Activated CD4-positive, alpha-beta T cell treated with anti-CD3 and anti-CD28 coated beads, Interleukin-2, Interleukin-4, amounts not matched to agents 100 ng/mL and 50 ng/mL, durations not matched to agents 16 hours and 8 hours (primary cell): ENCODE measurements around the gene TLK1.

Experiments used
- DNase-seq: peaks from one replicate; pipeline ENCODE4 v3.0.0-alpha.2; 2020; ENCODE audit warnings: low spot score

TLK1 gene

DNA sequence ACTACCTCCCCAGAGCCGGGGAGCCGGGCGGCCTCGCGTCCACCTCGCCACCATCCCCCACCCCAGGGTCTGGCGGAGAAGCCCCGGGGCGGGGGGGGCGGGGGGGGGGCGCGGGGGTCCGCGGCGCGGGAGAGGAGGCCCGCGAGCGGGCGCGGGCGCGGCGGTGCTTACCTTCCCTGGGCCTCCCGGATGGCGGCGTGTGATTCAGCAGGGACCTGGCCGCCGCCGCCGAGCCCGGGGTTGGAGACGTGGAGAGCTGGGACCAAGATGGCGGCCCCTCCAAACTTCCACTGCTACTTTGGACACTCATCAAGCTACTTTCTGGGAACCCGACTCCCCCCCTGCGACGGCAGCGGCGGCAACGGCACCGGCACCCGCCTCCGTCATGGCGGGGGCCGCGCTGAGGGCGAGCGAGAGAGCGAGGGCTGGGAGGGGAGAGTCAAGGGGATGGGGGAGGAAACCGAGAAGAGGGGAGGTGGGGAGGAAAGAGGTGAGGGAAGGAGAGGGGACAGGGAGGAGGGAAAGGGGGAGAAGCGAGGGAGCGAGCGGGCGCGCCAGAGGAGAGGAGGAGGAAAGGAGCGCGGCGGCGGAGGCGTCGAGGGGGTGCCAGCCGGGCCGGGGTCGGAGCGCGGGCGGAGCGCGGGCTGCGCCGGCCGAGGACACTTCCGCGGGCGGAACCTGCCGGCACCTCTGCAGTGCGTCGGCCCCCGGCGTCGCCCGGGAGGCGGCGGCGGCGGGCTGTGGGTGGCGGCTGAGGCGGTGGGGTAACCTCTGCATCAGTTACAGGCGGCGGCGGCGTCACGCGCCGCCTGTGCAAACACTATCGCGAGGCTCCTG is at the start of gene TLK1:
TLK1 (minus strand) TSS at position 775 of the 837 bp plus-strand sequence; CDS start at position 310, 465 bp downstream.
- peak; percentile 72 for DNase-seq

DNA sequence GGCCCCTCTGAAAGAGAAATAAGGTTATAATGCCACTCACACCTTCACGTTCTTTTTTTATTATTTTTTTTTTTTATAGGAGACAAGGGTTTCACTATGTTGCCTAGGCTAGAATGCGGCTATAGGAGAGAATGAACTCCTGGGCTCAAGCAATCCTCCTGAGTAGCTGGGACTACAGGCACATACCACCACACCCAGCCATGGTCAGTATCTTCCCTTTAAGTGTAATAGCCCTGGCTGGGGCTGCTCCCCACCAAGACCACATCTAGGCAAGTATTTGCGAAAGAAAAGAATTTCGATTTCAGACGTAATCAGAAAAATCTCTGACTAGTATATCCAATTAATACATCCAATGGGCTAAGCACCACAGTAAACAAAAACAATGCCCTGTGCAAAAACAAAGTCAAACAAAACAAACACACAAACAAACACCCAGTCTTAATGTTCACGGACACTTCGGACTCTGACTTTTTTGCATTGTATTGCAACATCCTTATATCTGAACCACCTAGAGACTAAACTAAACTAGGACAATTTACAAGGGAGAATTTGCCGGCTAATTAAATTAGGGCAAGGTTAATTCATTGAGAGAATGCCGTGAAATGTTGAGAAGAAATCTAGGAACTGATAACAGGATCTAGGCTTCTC is 49.6 kb upstream of the TLK1 start:
- DNase-seq, result no peak

DNA sequence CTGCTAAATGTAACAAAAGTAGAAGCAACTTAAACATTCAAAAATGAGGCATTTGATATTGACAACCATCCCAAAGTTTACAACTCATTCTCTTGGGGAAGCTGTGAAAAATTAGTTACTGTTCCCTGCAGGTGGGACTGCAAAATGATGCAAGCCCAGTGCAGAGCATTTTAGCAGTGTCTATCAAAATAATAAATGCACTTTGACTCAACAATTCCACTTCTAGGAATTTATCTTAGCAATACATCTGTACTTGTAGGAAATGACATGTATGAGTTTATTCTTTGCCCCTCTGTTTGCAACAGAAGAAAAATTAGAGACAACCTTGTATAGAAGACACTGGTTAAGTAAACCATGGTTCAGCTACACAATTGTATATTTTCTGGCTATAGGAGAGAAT is 48.0 kb upstream of the TLK1 start:
- DNase-seq, result peak; percentile 19

DNA sequence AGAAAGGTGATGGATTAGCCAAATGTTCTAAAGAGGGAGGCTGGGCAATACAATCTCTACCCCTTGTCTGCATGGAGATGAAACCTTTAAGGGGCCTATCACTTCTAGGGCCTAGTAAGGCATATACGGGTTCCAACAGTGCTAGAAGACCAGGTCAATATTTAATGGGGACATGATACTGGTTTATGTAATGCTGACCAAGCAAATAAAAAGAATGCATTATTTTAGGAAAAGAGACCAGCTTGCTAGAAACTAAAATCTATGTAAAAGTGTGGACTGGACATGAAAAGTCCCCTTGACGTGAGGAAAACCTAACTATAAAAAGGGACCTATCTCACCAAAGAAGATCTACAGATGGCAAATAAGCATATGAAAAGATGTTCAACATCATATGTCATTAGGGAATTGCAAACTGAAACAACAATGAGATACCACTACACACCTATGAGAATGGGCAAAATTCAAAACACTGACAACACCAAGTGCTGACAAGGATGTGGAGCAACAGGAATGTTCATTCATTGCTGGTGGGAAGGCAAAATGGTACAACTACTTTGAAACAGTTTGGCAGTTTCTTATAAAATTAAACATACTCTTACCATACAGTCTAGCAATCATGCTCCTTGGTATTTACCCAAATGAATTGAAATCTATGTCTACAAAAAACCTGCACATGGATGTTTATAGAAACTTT is 45.9 kb upstream of the TLK1 start:
- no peak for DNase-seq

DNA sequence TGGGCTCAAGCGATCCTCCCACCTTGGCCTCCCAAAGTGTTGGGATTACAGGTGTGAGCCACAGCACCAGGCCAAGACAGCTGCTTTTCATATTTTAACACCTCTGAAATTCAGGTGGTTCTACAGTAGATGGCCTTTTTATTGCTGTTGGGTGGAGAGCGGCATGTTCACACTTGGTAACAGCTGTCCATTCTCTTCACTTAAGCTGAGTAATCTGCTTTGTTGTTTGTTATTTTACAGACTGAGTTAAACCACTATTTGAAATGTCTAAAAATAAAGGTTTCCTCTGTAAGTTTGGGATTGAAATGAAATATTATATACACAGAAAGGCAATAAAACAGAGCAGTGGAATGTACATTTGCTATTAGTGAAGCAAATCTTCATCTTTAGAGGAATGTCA is 44.9 kb upstream of the TLK1 start:
- DNase-seq, result no peak

DNA sequence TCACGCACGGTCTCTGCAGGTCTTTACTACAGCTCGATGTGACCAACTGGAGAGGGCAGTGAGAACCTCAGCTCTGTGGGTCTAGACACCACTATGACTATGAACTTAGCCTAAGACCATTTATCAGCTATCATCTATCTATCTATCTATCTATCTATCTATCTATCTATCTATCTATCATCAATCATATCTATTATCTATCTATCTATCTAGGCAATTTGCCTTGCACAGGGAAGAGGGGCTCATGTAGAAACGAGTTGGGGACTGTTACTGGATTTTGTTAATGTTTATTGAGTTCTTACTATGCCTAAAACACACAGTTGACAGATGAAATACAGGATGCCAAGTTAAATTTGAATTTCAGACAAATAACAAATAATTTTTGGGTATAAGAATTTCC is 41.1 kb upstream of the TLK1 start:
- no peak for DNase-seq

DNA sequence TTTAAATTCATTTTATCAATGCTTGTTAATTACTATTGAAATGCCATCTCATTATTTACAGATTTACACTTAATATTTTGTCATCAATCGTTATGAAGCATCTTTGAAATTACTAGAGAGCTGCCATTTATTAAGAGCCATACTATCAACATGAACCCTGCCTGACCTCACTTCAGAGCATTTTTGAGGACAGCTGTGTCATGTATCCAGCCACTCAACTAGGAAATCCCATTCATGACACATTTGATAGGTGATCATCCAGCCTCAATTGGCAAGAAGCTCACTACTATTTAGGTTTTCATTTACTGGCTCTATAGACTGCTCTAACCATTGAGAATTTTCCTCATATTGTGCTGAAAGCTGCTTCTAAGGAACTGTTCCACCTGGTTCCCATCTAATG is 40.6 kb upstream of the TLK1 start:
- DNase-seq, result no peak

DNA sequence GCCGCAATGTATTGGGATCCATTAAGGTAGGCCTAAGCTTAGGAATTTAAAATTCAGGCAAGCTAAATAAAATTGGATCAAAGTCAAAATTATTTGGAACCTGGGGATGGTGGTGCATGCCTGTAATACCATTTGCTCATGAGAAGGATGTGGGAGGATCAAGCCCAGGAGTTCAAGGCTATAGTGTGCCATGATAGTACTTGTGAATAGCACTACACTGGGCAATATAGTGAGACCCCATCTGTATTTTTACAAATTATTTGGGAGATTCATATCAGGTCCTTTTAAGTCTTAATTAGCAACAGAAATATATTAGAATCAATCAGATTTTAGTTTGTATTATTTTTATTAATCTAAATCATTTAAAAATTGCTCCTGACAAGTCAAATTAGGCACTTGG is 39.8 kb upstream of the TLK1 start:
- DNase-seq, result no peak

DNA sequence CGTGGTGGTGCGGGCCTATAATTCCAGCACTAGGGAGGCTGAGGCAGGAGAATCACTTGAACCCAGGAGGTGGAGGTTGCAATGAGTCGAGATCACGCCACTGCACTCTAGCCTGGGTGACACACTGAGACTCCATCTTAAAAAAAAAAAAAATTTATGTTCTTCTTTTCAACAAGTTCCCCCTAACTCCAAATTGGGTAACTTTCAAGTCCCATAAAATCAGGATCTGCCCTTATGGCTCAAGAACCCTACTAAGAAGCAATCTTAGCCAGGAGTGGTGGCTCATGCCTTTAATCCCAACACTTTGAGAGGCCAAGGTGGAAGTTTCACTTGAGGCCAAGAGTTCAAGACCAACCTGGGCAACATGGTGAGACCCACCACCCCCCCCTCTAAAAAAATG is 30.3 kb upstream of the TLK1 start:
- DNase-seq, result no peak

DNA sequence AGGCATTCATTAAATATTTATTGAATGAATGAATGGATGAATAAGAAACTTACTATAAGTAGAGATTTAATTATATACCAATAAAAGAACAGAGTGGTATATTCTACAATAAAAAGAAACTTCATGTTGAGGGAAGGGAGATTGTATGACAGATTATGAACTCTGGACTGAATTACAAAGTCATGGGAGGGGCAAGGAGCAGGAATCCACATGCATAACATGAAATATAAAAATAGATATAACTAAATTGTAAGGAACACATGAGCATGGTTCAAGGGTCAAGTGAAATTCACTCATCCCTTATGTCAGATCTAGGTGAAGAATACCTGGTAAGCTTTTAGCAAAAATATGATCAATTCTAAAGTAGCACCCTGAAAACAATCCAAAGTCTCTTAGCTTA is 27.1 kb upstream of the TLK1 start:
- DNase-seq, result no peak

DNA sequence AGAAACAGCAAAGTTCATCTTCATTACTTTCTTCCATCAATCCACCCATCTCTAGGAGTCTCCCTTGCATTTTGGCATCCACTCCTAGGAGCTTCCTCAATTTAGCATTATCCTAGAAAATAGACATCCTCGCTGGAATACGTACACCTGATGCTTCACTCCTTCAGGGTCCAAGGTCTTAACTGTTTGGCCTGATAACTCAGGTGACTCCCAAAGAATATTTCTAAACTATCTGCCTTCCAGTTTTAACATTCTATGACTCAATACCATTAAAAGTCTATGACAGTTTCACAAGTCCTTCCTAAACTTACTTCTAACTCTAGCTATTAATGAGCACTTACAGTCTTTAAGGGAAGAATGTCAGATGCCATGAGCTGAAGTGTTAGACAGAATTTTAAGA is 26.5 kb upstream of the TLK1 start:
- DNase-seq, result no peak

DNA sequence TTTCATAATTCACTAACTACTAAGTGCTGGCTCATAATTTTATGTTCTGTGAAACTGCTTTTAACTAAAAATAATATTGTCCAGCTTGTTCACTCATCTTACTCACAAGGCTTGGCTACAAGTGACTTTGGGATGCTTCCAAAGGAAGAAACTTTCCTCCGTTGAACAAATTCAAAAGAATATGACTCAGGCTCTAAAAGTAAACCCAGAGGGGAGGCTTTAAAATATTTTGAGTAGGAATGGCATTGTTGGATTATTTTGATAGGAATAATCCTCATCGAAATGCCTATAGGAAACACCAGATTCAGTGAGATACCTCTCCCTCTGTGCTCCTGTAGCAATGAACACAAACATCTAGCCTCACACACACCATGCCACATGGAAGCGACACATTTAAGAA is 25.2 kb upstream of the TLK1 start:
- DNase-seq, result no peak

DNA sequence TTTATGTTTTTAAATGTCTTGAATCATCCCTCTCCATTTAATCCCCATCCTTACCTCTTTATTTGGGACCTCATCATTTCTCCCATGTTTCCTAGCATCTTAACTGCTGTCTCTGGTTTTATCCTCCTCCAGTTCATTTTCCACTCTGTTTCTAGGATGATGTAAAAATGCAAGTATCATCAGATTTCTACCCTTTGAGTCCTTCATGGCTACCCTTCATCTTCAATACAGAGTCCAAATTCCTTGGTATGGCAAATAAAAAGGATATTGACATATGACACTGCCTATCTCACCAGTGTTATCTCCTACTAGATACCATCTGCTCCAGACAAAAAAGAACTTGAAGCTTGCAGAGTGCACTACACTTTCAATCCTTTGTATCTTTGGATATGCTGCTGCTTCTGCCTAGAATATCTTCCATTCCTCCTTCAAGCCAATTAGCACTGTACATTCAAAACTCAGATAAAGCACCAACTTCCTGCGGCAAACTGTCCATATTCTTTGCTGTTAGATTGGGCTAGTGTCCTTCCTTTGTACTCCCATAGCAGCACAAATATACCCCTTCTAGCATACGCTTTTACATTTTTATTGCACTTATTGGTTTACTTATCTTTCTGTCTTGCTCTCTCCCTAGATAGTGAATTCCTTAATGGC is 24.6 kb upstream of the TLK1 start:
- DNase-seq, result no peak

DNA sequence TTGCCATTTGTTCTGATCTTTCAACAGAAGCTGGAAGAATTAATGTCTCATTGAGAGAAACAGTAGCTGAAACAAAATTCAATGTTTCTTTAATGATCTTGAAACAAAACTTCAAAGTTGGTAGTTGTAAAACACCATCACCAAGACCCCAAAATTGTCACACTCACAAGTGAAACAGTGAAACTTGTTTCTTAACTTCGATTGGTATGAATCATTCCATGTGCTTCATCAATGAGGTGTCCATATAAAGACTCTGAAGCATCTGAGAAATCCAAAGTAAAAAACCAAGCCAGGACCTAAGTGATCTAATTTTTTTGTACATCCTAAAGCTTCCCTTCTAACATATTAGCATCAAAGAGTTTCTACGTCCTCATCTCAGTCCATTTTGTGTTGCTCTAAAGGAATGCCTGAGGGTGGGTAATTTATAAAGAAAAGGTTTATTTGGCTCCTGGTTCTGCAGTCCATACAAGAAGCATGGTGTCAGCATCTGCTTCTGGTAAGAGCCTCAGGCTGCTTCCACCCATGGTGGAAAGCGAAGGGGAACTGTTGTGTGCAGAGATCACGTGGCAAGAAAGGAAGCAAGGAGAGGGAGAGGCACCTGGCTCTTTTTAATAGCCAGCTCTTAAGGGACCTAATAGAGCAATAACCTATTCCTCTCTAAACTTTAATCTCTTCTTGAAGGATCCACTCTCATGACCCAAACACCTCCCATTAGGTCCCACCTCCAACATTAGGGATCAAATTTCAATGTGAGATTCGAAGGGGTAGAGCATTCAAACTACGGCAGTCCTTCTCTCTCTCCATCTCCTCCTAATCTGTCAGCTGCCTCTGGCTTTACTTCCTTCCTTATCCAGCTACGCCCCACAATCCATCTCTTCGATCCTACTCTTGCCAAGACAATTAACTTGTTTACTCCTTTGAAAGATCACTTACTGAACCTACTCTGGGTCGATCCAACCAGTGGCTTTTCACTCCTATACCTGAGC is 20.7 kb upstream of the TLK1 start:
- DNase-seq, result peak; percentile 52

DNA sequence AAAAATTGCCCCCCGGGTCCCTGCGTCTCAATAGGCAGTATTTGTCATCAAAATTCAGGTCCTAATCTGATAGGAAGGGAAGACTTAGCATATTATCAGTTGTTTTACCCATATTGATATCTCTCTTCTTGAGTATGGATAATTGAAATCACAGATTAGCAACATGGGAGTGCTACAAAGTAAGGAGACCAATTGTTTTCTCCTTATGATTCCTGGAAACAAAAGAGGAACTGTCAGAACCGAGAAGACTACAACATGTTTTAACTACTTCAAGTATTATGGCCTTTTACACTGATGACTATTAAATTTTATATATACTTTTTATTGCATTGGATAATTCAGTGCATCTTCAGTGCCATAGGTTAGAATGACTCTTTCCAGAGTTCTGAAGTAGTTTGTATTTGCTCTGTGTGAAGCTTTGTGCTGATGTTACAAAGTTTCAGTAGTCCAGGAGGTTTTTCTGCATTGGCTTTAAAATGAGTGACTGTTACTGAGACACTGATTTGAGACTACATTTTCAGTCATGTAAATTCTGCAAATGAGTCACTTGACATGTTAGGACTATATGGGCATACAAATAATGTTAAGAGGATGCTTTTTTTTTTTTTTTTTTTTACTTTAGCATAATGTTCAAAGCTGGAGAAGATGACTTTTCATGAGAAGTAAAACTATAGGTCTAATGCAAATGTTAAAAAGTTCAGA is 19.7 kb upstream of the TLK1 start:
- DNase-seq, result peak; percentile 66

DNA sequence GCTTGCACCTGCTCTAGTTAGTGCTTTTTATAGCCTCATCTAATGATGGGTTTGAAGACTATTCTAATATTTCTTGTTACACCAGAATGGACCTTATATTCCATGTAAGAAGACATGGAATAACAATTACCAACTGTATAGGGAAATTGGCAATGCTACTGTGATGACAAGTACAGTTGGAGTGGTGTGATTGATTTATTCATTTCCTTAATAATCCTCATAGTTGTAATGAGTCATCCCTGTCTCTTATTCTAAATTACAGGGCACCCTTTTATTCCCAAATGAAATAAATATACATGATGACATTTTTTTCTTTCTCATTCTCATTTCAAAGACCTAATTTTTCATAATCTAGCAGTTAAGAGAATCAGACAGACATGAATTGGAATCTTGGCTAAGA is 18.3 kb upstream of the TLK1 start:
- no peak for DNase-seq

DNA sequence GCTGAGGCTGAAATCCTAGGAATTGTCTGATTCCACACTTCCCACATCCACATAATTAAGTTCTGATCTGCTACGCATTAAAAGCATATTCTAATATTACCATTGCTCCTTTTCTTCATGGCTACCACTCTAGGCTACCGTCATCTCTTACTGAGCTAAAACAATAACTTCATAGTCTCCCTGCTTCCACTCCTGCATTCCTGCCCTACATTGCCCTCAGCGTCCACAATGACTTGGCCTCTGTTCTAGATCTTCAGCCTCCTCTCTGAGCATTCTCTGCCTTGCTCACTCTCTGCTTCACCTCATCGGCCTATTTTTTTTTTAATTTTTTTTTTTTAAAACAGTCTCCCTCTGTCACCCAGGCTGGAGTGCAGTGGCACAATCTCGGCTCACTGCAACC is 15.8 kb upstream of the TLK1 start:
- no peak for DNase-seq

DNA sequence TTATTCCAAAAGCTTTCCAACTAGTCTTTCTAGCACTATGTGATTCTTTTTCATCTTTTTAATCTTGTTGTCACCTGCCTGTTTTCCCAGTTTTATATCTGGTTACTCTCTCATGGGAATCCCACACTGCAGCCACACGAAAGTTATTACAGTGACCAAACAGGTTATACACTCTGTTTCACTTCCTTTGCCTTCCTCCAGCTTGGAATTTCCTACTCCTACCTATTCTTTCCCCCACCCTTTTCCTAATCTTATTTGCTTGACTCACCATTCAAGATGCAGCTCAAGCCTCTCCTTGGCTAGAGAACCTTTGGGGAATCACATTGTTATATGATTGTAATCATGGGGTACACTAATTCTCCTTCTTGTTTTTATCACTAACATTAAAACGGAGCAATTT is 13.4 kb upstream of the TLK1 start:
- DNase-seq, result no peak

DNA sequence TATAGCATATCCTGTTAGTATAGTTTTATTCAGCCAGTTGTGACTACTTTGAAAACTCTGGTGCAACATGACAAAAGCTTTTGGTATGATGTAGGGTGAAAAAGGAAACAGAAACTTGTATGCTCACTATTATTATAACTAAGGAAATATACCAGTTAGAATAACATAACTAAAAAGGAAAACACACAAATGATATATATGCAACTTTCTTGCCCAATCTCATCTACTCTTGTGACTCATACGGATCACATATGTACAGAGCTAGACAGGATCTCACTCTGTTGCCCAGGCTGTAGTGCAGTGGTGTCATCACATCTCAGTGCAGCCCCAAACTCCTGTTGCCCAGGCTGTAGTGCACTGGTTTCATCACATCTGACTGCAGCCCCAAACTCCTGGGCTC is 12.4 kb upstream of the TLK1 start:
- DNase-seq, result peak; percentile 67

DNA sequence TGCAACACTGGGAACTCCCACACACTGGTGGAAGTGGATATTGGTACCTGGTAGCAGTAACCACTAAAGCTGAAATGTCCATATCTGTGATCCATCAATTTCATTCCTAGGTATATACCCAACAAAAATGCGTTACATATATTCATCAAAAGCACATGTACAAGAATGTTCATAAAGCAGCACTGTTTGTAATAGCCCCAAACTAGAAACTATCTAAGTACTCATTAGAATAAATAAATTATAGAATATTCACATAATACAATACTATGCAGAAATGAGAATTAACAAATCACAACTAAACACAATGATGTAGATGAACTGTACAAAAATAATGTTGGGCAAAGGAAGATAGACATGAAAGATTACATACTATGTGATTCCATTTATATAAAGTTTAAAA is 11.1 kb upstream of the TLK1 start:
- no peak for DNase-seq

DNA sequence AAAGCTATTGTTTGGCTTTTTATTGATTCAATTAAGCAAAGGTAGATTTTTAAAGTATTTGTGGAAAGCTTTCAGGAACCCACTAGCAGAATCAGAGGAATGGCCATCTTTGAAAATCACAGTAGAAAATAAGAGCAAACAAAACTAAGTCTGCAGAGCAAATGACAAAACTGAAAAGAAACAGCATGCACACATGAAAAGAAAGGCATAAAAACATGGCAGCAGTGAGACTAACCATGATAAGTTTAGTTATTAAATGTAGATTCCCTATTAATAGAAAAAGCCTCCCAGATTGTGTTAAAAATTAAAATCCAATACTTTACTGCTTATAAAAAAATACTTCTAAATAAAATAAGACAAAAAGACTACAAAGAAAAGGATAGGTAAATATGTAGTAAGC is 9.1 kb upstream of the TLK1 start:
- no peak for DNase-seq
